ENCODE results near the gene ACTR1B.

DNA sequence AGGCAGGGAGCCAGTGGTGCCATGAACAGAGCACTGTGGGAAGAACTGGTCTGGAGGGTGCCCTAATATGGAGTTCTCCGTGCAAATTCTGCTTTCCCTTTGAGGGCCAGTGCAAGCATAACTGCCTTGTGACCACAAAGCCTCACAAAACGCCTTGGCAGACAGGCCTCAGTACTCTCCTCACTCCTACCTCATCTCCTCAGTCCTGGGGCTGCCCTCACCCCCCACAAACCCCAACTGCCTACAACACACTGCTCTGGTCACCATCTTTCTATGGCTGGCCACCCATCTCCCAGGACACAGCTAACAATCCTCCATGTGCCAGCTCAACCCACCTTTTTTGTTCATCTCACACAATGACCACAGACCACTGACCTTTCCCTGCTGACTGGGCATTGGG lies 9.1 kb downstream of the ACTR1B start:
- TF ChIP-seq YY1 (IDR thresholded peaks at IDR 0.05; ENCODE audit: insufficient read depth, insufficient read length) (no peak), SUZ12 (IDR thresholded peaks at IDR 0.05; ENCODE audit: extremely low read depth, insufficient read depth, insufficient read length) (no peak)

Measured in NT2/D1 (cell line).